SK-N-SH (cell line): Measurements from ENCODE around the gene SCN7A. TPM values are rescaled to one million over a fixed set of nuclear protein-coding genes. Genes with fewer than 3 reads are reported as not detected.

Experiments
- CTCF ChIA-PET: fragments of 300-600, 350-600 bp; formaldehyde crosslinking; extraction: SDS; loops from one replicate; lab custom pipeline; 2021; lab: Yijun Ruan, JAX
- POLR2A ChIA-PET: fragments of 350-600 bp; sonication (Branson Sonifier 250); formaldehyde crosslinking; extraction: SDS; loops from one replicate; lab custom pipeline; 2020; ENCODE audit warnings: antibody characterized with exemption, inconsistent platforms; lab: Yijun Ruan, JAX
- DNase-seq: peaks from one replicate; pipeline ENCODE4 v3.0.0; 2012
- H2AFZ ChIP-seq: fragments of 200-600 bp; sonication (generic); 2 replicates; pipeline ENCODE4 v1.8.1; 2016; ENCODE audit warnings: antibody characterized with exemption, mild to moderate bottlenecking, low read depth
- H3F3A ChIP-seq: fragments of 200-600 bp; sonication (generic); replicated peaks from 2 replicates; pipeline ENCODE3; 2016; ENCODE audit warnings: antibody characterized with exemption, mild to moderate bottlenecking; ENCODE audit not compliant: insufficient read depth
- H3K27ac ChIP-seq, 2 experiments: fragments of 200-500 bp in 1 of 2; fragments of 200-600 bp in 1 of 2; sonication (Bioruptor generic) in 1 of 2; sonication (generic), shearing (Covaris generic) in 1 of 2; 2 replicates each; pipeline versions ENCODE4 v1.5.1 to v1.6.1; 2014 to 2016; ENCODE audit warnings: low read depth in 2 of 2, inconsistent platforms in 1 of 2, low read length in 1 of 2, mild to moderate bottlenecking in 1 of 2, mixed read lengths in 1 of 2
- H3K27me3 ChIP-seq: fragments of 200-600 bp; sonication (generic), shearing (Covaris generic); 2 replicates; pipeline ENCODE4 v1.6.1; 2016; ENCODE audit warnings: mixed run types; ENCODE audit not compliant: insufficient read depth
- H3K36me3 ChIP-seq, 2 experiments: fragments of 200-500 bp in 1 of 2; fragments of 200-600 bp in 1 of 2; sonication (Bioruptor generic) in 1 of 2; sonication (generic) in 1 of 2; replicated peaks in 1 of 2; 2 replicates each; pipeline versions ENCODE3 to v1.5.1; 2014 to 2016; ENCODE audit warnings: low read length in 1 of 2, mild to moderate bottlenecking in 1 of 2; ENCODE audit not compliant: insufficient read depth in 2 of 2, control insufficient read depth in 1 of 2
- H3K4me1 ChIP-seq, 2 experiments: fragments of 200-500 bp in 1 of 2; fragments of 200-600 bp in 1 of 2; sonication (Bioruptor generic) in 1 of 2; sonication (generic), shearing (Covaris generic) in 1 of 2; 2 replicates each; pipeline versions ENCODE4 v1.5.1 to v1.6.1; 2014 to 2016; ENCODE audit warnings: low read depth in 1 of 2, low read length in 1 of 2, mixed run types in 1 of 2; ENCODE audit not compliant: insufficient read depth in 2 of 2, control insufficient read depth in 1 of 2
- H3K4me2 ChIP-seq: fragments of 200-600 bp; sonication (generic), shearing (Covaris generic); 2 replicates; pipeline ENCODE4 v1.6.1; 2017; ENCODE audit warnings: mixed run types
- H3K4me3 ChIP-seq, 2 experiments: fragments of 200-500 bp in 1 of 2; fragments of 200-600 bp in 1 of 2; sonication (Bioruptor generic) in 1 of 2; sonication (generic), shearing (Covaris generic) in 1 of 2; 2 replicates each; pipeline versions ENCODE4 v1.5.1 to v1.8.1; 2014 to 2016; ENCODE audit warnings: low read depth in 2 of 2, inconsistent platforms in 1 of 2, low read length in 1 of 2, mild to moderate bottlenecking in 1 of 2, mixed read lengths in 1 of 2, moderate library complexity in 1 of 2
- H3K79me2 ChIP-seq: fragments of 200-600 bp; sonication (generic); 2 replicates; pipeline ENCODE4 v1.8.1; 2017; ENCODE audit warnings: mild to moderate bottlenecking; ENCODE audit not compliant: insufficient read depth
- H3K9ac ChIP-seq: fragments of 200-600 bp; sonication (generic); 2 replicates; pipeline ENCODE4 v1.6.1; 2017; ENCODE audit warnings: mixed run types
- H3K9me2 ChIP-seq: fragments of 200-600 bp; sonication (generic); 2 replicates; pipeline ENCODE4 v1.6.1; 2017; ENCODE audit warnings: mixed run types
- H3K9me3 ChIP-seq: fragments of 200-600 bp; sonication (generic); 2 replicates; pipeline ENCODE4 v1.6.1; 2017; ENCODE audit warnings: mixed run types, mild to moderate bottlenecking, moderate library complexity
- H4K20me1 ChIP-seq: fragments of 200-600 bp; sonication (generic); 2 replicates; pipeline ENCODE4 v1.6.1; 2017; ENCODE audit warnings: mild to moderate bottlenecking, mixed run types; ENCODE audit not compliant: insufficient read depth
- FOXJ3 ChIP-seq: sonication (generic); formaldehyde crosslinking; IDR thresholded peaks from 2 replicates; pipeline ENCODE4 v1.5.1; 2020; ENCODE audit warnings: mild to moderate bottlenecking, missing genetic modification reagents
- FOXM1 ChIP-seq: IDR thresholded peaks from 2 replicates; pipeline ENCODE4 v1.4.0; 2012; ENCODE audit warnings: low read depth, mild to moderate bottlenecking
- GABPA ChIP-seq: IDR thresholded peaks from 2 replicates; pipeline ENCODE4 v1.4.0; 2012; ENCODE audit warnings: low read depth, mild to moderate bottlenecking
- JUND ChIP-seq: IDR thresholded peaks from 2 replicates; pipeline ENCODE4 v1.4.0; 2012
- MEF2A ChIP-seq: IDR thresholded peaks from 2 replicates; pipeline ENCODE4 v1.4.0; 2012; ENCODE audit warnings: low read depth, borderline replicate concordance
- MXI1 ChIP-seq: IDR thresholded peaks from 2 replicates; pipeline ENCODE4 v1.6.1; 2012; ENCODE audit warnings: mild to moderate bottlenecking, low read depth, low read length, improper control_type of control experiment
- NFIC ChIP-seq: IDR thresholded peaks from 2 replicates; pipeline ENCODE4 v1.4.0; 2012; ENCODE audit warnings: borderline replicate concordance
- POLR2AphosphoS5 ChIP-seq: IDR thresholded peaks from 2 replicates; pipeline ENCODE4 v1.6.1; 2012; ENCODE audit warnings: low read depth, low read length
- RFX5 ChIP-seq: IDR thresholded peaks from 2 replicates; pipeline ENCODE4 v1.6.1; 2012; ENCODE audit warnings: mild to moderate bottlenecking, improper control_type of control experiment, low read length
- RXRA ChIP-seq: IDR thresholded peaks from 2 replicates; pipeline ENCODE4 v1.4.0; 2012; ENCODE audit warnings: low read depth, mild to moderate bottlenecking, borderline replicate concordance
- SMC3 ChIP-seq: IDR thresholded peaks from 2 replicates; pipeline ENCODE4 v1.6.1; 2012; ENCODE audit warnings: low read depth, low read length, improper control_type of control experiment
- TCF12 ChIP-seq: IDR thresholded peaks from 2 replicates; pipeline ENCODE4 v1.4.0; 2012
- TEAD4 ChIP-seq: IDR thresholded peaks from 2 replicates; pipeline ENCODE4 v1.4.0; 2012; ENCODE audit warnings: mild to moderate bottlenecking, borderline replicate concordance; ENCODE audit not compliant: insufficient read depth
- WGBS: methylation state at CpG from one replicate; pipeline ENCODE4 v1.1.6; 2017; ENCODE audit warnings: low lambda C conversion rate; 5-methylcytosine and 5-hydroxymethylcytosine counted together
- polyA plus RNA-seq, 3 experiments: library from polyadenylated mRNA; depleted of rRNA; stranded (reverse); fragments of >200 nt; gene quantifications; 2 replicates each; pipeline ENCODE4 v1.2.3, GENCODE V29; 2012
- TF ChIP-seq, protein P1 (sequence below): fragments of 150-350 bp; IDR thresholded peaks from 2 replicates; pipeline ENCODE4 v1.6.1; 2017; ENCODE audit warnings: antibody characterized with exemption, low read length, low read depth, borderline replicate concordance
- TF ChIP-seq, protein P2 (sequence below): IDR thresholded peaks from 2 replicates; pipeline ENCODE4 v1.4.0; 2012; ENCODE audit warnings: low read depth
- TF ChIP-seq, protein P3 (sequence below): IDR thresholded peaks from 2 replicates; pipeline ENCODE4 v1.4.0; 2012; ENCODE audit warnings: low read depth, borderline replicate concordance
- TF ChIP-seq, protein P4 (sequence below): IDR thresholded peaks from 2 replicates; pipeline ENCODE4 v1.6.1; 2012; ENCODE audit warnings: mild to moderate bottlenecking, low read depth, low read length, moderate library complexity
- TF ChIP-seq, protein P5 (sequence below): IDR thresholded peaks from 2 replicates; pipeline ENCODE4 v1.4.0; 2012; ENCODE audit warnings: low read depth, borderline replicate concordance
- TF ChIP-seq, protein P6 (sequence below): fragments of 200-600 bp; sonication (generic); IDR thresholded peaks from 2 replicates; pipeline ENCODE4 v1.6.1; 2017; ENCODE audit warnings: antibody characterized with exemption, mild to moderate bottlenecking, moderate library complexity

Gene SCN7A
- polyA plus RNA-seq, 1 of the 3 experiments (the other 2 are of a cell fraction), result 0.02 TPM

DNA sequence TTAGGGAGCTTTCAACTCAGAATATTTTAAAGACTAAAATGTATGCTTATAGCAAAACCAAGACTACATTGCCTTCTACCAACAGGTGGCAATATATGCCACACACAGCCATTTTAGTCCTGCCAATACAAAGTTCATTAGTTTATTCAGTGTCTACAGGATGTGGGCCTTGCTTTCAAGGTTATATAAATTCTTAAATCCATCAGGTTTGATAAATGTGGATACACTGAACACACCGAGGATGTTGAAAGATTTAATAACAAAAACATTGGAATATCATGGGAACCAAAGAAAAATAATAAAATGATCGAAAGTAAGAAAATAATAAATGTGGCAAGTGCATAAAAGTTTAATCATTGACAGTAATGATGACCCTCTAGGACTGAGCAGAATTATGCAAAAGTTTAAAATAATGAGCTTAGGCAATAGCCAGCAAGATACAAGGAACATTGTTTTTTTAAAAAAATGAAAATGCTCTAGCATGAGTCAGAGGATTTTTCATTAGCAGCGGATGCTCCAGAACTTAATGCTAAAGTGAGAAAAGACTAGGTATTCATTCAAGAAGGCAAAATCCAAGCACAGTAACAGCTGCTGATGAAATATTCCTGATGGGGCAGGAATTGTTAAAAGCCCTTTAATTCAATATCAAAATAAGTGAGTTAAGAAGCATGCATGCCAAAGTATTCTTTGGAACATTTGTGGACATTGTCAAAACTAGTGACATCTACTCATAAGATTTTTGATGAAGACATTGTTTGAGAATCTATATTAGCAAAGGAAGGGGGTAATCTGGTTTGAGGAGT is 132.5 kb downstream of the SCN7A start (continued):
- TF ChIP-seq, protein P1, sequence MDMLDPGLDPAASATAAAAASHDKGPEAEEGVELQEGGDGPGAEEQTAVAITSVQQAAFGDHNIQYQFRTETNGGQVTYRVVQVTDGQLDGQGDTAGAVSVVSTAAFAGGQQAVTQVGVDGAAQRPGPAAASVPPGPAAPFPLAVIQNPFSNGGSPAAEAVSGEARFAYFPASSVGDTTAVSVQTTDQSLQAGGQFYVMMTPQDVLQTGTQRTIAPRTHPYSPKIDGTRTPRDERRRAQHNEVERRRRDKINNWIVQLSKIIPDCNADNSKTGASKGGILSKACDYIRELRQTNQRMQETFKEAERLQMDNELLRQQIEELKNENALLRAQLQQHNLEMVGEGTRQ, result no peak
- TF ChIP-seq NFIC (peak; percentile 3; the same call in 1 of the 2 replicates), MXI1 (no peak), RFX5 (no peak), TCF12 (no peak)
- TF ChIP-seq, protein P2, sequence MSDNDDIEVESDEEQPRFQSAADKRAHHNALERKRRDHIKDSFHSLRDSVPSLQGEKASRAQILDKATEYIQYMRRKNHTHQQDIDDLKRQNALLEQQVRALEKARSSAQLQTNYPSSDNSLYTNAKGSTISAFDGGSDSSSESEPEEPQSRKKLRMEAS, result no peak
- TF ChIP-seq, protein P3, sequence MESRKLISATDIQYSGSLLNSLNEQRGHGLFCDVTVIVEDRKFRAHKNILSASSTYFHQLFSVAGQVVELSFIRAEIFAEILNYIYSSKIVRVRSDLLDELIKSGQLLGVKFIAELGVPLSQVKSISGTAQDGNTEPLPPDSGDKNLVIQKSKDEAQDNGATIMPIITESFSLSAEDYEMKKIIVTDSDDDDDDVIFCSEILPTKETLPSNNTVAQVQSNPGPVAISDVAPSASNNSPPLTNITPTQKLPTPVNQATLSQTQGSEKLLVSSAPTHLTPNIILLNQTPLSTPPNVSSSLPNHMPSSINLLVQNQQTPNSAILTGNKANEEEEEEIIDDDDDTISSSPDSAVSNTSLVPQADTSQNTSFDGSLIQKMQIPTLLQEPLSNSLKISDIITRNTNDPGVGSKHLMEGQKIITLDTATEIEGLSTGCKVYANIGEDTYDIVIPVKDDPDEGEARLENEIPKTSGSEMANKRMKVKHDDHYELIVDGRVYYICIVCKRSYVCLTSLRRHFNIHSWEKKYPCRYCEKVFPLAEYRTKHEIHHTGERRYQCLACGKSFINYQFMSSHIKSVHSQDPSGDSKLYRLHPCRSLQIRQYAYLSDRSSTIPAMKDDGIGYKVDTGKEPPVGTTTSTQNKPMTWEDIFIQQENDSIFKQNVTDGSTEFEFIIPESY, result no peak

DNA sequence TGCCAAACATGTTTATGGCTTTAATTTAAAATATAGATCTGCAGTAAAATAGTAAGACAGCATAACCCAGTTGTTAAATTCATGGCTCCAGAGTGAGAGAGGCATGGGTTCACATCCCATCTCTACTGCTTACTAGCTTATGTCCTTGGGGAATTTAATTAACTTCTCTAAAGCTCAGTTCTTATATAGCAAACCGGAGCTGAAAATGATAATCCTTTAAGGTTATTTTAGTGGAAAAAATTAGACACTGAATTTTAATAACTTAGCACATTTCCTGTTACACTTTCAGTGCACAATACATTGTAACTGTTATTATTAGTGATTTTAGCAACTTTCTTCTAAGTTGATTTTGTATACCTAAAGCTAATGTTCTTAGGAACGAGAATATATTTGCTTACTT is 133.1 kb downstream of the SCN7A start:
- H3K36me3 ChIP-seq, result peaks cover 0 to 5% of the 10 kb centered on the region in 2 experiments
- H3K4me2 ChIP-seq, result no peak overlapping the region
- H3K4me1 ChIP-seq, result peaks cover 3 to 11% of the 10 kb centered on the region in 2 experiments; a peak in 3 of 4 replicates
- ChIA-PET POLR2A (interaction anchor here (1.3 kb wide), 1 partner anchor 14 kb away, joined by 3 read pairs; the partner anchor contains the start of gene SCN9A), CTCF (interaction anchor here (0.7 to 2.7 kb wide), 26 partner anchors 9 to 304 kb away, joined by 3 to 27 read pairs (median 5); partner anchors contain the start of gene SCN9A)
- no peak overlapping the region for H3K4me3 ChIP-seq
- no peak overlapping the region for H3K9ac ChIP-seq
- 42% methylated on average over 2 of the region's 2 CpGs for WGBS
- peaks cover 7% of the 10 kb centered on the region for H3F3A ChIP-seq
- H3K27ac ChIP-seq, result peak overlapping the region in 1 of 2 experiments; percentile 66; a peak in 2 of 4 replicates
- no peaks in the 10 kb centered on the region for H3K27me3 ChIP-seq
- peak overlapping the region; percentile 23; the same call in 1 of the 2 replicates for H2AFZ ChIP-seq
- H3K9me2 ChIP-seq, result no peaks in the 10 kb centered on the region
- no peaks in the 10 kb centered on the region for H3K9me3 ChIP-seq
- H3K79me2 ChIP-seq, result peaks cover 18% of the 10 kb centered on the region
- DNase-seq, result no peak
- H4K20me1 ChIP-seq, result no peaks in the 10 kb centered on the region
- TF ChIP-seq, protein P4, sequence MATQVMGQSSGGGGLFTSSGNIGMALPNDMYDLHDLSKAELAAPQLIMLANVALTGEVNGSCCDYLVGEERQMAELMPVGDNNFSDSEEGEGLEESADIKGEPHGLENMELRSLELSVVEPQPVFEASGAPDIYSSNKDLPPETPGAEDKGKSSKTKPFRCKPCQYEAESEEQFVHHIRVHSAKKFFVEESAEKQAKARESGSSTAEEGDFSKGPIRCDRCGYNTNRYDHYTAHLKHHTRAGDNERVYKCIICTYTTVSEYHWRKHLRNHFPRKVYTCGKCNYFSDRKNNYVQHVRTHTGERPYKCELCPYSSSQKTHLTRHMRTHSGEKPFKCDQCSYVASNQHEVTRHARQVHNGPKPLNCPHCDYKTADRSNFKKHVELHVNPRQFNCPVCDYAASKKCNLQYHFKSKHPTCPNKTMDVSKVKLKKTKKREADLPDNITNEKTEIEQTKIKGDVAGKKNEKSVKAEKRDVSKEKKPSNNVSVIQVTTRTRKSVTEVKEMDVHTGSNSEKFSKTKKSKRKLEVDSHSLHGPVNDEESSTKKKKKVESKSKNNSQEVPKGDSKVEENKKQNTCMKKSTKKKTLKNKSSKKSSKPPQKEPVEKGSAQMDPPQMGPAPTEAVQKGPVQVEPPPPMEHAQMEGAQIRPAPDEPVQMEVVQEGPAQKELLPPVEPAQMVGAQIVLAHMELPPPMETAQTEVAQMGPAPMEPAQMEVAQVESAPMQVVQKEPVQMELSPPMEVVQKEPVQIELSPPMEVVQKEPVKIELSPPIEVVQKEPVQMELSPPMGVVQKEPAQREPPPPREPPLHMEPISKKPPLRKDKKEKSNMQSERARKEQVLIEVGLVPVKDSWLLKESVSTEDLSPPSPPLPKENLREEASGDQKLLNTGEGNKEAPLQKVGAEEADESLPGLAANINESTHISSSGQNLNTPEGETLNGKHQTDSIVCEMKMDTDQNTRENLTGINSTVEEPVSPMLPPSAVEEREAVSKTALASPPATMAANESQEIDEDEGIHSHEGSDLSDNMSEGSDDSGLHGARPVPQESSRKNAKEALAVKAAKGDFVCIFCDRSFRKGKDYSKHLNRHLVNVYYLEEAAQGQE, result no peak
- TF ChIP-seq JUND (no peak), GABPA (no peak), SMC3 (no peak), TEAD4 (no peak), MEF2A (no peak), FOXJ3 (CRISPR knock-in tag) (no peak), FOXM1 (no peak), POLR2AphosphoS5 (no peak), RFX5 (no peak), RXRA (no peak)
- TF ChIP-seq, protein P5, sequence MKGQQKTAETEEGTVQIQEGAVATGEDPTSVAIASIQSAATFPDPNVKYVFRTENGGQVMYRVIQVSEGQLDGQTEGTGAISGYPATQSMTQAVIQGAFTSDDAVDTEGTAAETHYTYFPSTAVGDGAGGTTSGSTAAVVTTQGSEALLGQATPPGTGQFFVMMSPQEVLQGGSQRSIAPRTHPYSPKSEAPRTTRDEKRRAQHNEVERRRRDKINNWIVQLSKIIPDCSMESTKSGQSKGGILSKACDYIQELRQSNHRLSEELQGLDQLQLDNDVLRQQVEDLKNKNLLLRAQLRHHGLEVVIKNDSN, result no peak
- TF ChIP-seq, protein P6, sequence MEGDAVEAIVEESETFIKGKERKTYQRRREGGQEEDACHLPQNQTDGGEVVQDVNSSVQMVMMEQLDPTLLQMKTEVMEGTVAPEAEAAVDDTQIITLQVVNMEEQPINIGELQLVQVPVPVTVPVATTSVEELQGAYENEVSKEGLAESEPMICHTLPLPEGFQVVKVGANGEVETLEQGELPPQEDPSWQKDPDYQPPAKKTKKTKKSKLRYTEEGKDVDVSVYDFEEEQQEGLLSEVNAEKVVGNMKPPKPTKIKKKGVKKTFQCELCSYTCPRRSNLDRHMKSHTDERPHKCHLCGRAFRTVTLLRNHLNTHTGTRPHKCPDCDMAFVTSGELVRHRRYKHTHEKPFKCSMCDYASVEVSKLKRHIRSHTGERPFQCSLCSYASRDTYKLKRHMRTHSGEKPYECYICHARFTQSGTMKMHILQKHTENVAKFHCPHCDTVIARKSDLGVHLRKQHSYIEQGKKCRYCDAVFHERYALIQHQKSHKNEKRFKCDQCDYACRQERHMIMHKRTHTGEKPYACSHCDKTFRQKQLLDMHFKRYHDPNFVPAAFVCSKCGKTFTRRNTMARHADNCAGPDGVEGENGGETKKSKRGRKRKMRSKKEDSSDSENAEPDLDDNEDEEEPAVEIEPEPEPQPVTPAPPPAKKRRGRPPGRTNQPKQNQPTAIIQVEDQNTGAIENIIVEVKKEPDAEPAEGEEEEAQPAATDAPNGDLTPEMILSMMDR, result no peak
- TF ChIP-seq, protein P2, result no peak
